Measurements from ENCODE around the gene MAEA. TPM values are rescaled to one million over a fixed set of nuclear protein-coding genes. Genes with fewer than 3 reads are reported as not detected.

The MAEA gene
- total RNA-seq, 3 donors from 2014 or later, result 49.9 to 76.7 (median 62.3) TPM

DNA sequence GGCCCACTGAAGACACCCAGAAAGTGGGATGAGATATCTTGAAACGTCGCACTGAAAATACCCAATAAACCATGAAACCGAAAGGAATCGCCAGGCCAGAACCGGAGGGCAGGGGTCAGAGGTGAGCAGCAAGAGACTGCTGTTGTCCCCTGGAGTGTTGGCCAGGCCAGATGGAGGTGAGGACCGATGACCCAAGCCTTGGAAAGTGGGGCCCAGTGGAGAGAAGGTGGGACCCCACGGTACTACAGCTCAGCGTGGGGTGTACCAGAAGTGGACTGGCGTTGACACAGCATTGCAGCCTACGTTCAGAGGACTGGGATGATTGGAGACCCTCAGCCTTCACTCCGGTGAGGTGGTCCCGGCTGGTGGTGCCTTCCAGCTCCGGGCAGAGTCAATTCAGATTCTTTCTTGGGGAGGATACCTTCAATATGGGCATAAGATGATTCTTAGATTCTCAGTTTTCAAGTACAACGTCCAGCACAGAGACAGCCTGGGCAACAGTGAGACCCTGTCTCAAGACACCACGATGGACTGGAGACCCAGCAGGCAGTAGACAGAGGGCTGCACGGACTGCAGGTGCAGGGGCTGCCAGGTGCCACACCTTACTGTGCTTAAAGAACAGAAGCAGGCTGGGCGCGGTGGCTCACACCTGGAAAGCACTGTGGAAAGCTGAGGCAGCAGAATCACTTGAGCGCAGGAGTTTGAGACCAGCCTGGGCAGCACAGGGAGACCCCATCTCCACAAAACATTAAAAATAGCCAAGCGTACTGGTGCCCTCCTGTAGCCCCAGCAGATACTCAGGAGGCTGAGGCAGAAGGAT is 23.3 kb downstream of the MAEA start:
- Histone ChIP-seq H3K9me3 (no peaks in the 10 kb centered on the region), H3K27me3 (no peaks in the 10 kb centered on the region), H3K4me3 (no peak overlapping the region), H3K36me3 (peaks cover 4% of the 10 kb centered on the region), H3K27ac (no peak overlapping the region), H3K4me1 (peaks cover 6 to 7% of the 10 kb centered on the region in 2 donors)
- no peak for TF ChIP-seq POLR2AphosphoS5 (IDR thresholded peaks at IDR 0.05)
- TF ChIP-seq, protein P1, sequence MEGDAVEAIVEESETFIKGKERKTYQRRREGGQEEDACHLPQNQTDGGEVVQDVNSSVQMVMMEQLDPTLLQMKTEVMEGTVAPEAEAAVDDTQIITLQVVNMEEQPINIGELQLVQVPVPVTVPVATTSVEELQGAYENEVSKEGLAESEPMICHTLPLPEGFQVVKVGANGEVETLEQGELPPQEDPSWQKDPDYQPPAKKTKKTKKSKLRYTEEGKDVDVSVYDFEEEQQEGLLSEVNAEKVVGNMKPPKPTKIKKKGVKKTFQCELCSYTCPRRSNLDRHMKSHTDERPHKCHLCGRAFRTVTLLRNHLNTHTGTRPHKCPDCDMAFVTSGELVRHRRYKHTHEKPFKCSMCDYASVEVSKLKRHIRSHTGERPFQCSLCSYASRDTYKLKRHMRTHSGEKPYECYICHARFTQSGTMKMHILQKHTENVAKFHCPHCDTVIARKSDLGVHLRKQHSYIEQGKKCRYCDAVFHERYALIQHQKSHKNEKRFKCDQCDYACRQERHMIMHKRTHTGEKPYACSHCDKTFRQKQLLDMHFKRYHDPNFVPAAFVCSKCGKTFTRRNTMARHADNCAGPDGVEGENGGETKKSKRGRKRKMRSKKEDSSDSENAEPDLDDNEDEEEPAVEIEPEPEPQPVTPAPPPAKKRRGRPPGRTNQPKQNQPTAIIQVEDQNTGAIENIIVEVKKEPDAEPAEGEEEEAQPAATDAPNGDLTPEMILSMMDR (IDR thresholded peaks at IDR 0.05), result no peak
- no peak for TF ChIP-seq POLR2A (IDR thresholded peaks at IDR 0.05)
- intact Hi-C loops (cut with DNase I; ENCODE audit: low total_unique reads), result no loop called here
- no peak for DNase-seq (ENCODE audit: low spot score in 2 of 2)

DNA sequence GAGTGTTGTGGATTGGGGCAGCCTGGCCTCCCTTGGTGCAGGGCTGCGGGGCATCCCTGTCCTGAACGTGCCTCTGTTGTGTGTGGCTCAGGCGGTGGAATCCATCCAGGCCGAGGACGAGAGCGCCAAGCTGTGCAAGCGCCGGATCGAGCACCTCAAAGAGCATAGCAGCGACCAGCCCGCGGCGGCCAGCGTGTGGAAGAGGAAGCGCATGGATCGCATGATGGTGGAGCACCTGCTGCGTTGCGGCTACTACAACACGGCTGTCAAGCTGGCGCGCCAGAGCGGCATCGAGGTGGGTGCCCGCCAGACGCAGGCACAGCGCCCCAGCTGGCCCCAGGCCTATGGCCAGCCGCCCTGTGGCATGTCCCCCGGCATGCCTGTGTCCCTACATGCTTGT is 25.6 kb downstream of the MAEA start:
- no peak overlapping the region for H3K27ac ChIP-seq
- intact Hi-C loops (cut with DNase I; ENCODE audit: low total_unique reads), result no loop called here
- DNase-seq (ENCODE audit: low spot score in 2 of 2), result no peak
- peaks cover 4% of the 10 kb centered on the region for H3K36me3 ChIP-seq
- no peak overlapping the region for H3K4me3 ChIP-seq
- no peaks in the 10 kb centered on the region for H3K9me3 ChIP-seq
- H3K27me3 ChIP-seq, result no peaks in the 10 kb centered on the region
- peaks cover 0 to 3% of the 10 kb centered on the region in 2 donors for H3K4me1 ChIP-seq
- TF ChIP-seq POLR2A (IDR thresholded peaks at IDR 0.05) (no peak), POLR2AphosphoS5 (IDR thresholded peaks at IDR 0.05) (no peak)
- TF ChIP-seq, protein P1 (IDR thresholded peaks at IDR 0.05), result no peak

DNA sequence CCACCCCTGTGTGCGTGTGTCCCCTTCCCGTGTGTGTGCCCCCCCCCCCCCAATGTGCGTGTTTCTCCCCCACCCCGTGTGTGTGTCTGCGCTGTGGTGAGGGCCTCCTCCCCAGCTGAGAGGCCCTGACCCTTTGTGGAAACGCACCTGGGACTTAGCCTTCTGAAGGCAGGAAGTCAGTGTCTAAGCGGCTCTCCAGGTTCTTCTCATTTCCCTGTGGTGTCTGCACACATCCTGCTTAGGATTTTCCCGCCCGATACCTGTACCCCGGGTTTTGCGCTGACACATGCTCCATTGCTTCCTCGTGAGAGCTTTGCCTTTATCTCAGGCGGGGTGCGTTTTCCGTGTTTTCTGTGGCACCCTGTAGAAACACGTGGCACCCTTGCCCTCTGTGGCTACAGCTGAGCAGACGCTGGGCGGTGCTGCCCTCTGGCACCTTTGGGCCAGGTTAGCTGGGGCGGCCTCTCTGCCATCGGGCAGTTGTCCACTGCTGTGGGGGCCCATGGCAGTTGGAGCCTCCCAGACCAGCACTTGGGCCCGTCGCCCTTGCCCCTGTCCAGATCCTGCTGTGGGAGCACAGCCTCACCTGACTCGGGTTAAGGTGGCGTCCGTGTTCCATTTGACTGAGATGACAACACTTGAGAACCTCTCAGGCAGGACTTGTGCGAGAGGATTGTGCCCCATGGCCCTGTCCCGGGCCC is 26.3 kb downstream of the MAEA start:
- intact Hi-C loops (cut with DNase I; ENCODE audit: low total_unique reads), result no loop called here
- no peak overlapping the region for H3K4me3 ChIP-seq
- H3K9me3 ChIP-seq, result no peaks in the 10 kb centered on the region
- H3K4me1 ChIP-seq, result no peaks in the 10 kb centered on the region
- peaks cover 4% of the 10 kb centered on the region for H3K36me3 ChIP-seq
- no peaks in the 10 kb centered on the region for H3K27me3 ChIP-seq
- no peak for TF ChIP-seq POLR2AphosphoS5 (IDR thresholded peaks at IDR 0.05)
- TF ChIP-seq POLR2A (IDR thresholded peaks at IDR 0.05), result no peak
- TF ChIP-seq, protein P1 (IDR thresholded peaks at IDR 0.05), result no peak
- DNase-seq (ENCODE audit: low spot score in 2 of 2), result no peak
- H3K27ac ChIP-seq, result no peak overlapping the region

DNA sequence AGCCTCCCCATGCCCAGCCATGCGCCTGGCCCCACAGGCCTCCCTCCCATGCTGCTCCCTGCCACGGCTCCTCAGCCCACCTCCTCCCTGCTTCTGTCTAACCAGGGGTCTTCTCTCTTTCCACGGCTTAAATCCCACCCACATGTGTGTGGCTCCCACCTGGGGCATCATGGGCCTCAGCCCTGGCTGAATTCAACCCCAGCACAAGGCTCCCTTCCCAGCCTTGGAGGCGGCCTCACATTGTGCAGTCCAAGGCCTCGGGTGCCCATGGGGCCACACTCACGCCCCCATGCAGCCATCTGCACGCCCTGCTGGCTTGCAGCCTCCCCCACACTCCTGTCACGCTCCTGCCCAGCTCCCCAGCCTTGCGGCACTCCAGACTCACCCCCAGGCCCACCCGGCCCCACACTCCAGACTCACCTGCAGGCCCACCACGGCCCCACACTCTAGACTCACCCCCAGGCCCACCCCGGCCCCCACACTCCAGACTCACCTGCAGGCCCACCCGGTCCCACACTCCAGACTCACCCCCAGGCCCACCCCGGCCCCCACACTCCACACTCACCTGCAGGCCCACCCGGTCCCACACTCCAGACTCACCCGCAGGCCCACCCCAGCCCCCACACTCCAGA is 27.0 kb downstream of the MAEA start:
- DNase-seq (ENCODE audit: low spot score in 2 of 2), result no peak
- peaks cover 4% of the 10 kb centered on the region for H3K36me3 ChIP-seq
- intact Hi-C loops (cut with DNase I; ENCODE audit: low total_unique reads), result no loop called here

More for the DNA sequence above, 27.0 kb downstream of the MAEA start:
- Histone ChIP-seq H3K4me1 (no peaks in the 10 kb centered on the region), H3K27ac (no peak overlapping the region), H3K27me3 (no peaks in the 10 kb centered on the region), H3K9me3 (no peaks in the 10 kb centered on the region), H3K4me3 (no peak overlapping the region)
- TF ChIP-seq POLR2AphosphoS5 (IDR thresholded peaks at IDR 0.05) (no peak), POLR2A (IDR thresholded peaks at IDR 0.05) (no peak)
- TF ChIP-seq, protein P1 (IDR thresholded peaks at IDR 0.05), result no peak
